Measurements from ENCODE around the gene SFT2D2.

DNA sequence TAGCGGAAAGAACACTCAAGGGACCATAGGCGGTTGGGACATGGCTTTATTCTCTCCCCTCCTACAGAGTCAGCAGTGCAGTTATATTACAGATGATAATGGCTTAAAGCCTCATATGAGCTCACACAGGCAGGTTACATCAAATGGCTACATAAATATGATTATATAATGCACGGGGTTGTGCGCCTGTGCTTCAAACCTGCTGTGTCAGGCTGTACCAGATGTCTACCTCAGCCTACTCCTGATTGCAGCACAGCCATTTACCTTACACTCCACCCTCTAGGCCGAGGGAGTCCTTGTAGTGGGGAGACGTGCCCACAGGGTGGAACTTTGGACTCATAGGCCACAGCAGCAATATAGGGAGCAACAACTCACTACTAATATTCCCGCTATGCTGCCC is 38.5 kb downstream of the SFT2D2 start:
- TF ChIP-seq POLR2A (IDR thresholded peaks at IDR 0.05; ENCODE audit: control extremely low read depth in 1 of 2, low read depth in 2 of 2, low read length in 2 of 2) = no peak
- no peak for TF ChIP-seq EZH2 (IDR thresholded peaks at IDR 0.05; ENCODE audit: low read depth, low read length, severe bottlenecking)

All from H1 (cell line).